Spinal cord (tissue), 10 donors: Measurements from ENCODE around the gene WDR47. TPM values are rescaled to one million over a fixed set of nuclear protein-coding genes. Genes with fewer than 3 reads are reported as not detected.

Experiments
- DNase-seq, 6 donors: peaks; one replicate each; pipeline versions ENCODE4 v3.0.0 to v3.0.0-alpha.2; 2013 to 2015; ENCODE audit warnings: low spot score in 6 of 6, low read depth in 4 of 6
- H3K27ac ChIP-seq: one replicate; pipeline ENCODE4 v1.5.1; 2013; ENCODE audit warnings: low read depth, low read length, control low read depth
- H3K27me3 ChIP-seq: one replicate; pipeline ENCODE4 v1.6.1; 2013; ENCODE audit warnings: low read length; ENCODE audit not compliant: control insufficient read depth, insufficient read depth
- H3K36me3 ChIP-seq: one replicate; pipeline ENCODE4 v1.6.1; 2013; ENCODE audit warnings: low read length; ENCODE audit not compliant: control insufficient read depth, insufficient read depth
- H3K4me1 ChIP-seq: one replicate; pipeline ENCODE4 v1.6.1; 2013; ENCODE audit warnings: low read length; ENCODE audit not compliant: control insufficient read depth, insufficient read depth
- H3K4me3 ChIP-seq: one replicate; pipeline ENCODE4 v1.5.1; 2013; ENCODE audit warnings: low read depth, low read length, control low read depth
- H3K9me3 ChIP-seq: one replicate; pipeline ENCODE4 v1.6.1; 2013; ENCODE audit warnings: low read length; ENCODE audit not compliant: control insufficient read depth, insufficient read depth
- WGBS: methylation state at CpG from one replicate; pipeline ENCODE4 v1.1.5; 2013; ENCODE audit warnings: missing lambda C conversion rate; ENCODE audit not compliant: insufficient coverage; 5-methylcytosine and 5-hydroxymethylcytosine counted together
- long read RNA-seq, 4 donors: transcript quantifications; one replicate each; lab custom pipeline, GENCODE V29; 2026
- polyA plus RNA-seq, 2 donors: library from polyadenylated mRNA; unstranded; fragments of 120-200 nt; gene quantifications; one replicate each; pipeline ENCODE4 v1.2.1, GENCODE V29; 2013; ENCODE audit not compliant: insufficient read length in 2 of 2
- total RNA-seq, 2 donors: library from RNA; depleted of rRNA in 1 of 2; stranded (reverse); fragments of 120-200 nt in 1 of 2; fragments of >200 nt in 1 of 2; gene quantifications; one replicate each; pipeline versions ENCODE4 v1.2.3 to v1.2.4, GENCODE V29; 2013 to 2014
- donor health status: healthy.

The WDR47 gene
- total RNA-seq (10 to 100 TPM; 36.0 to 92.9 TPM), polyA plus RNA-seq (10 to 100 TPM; 61.8 to 77.3 TPM)
- long read RNA-seq, donor 1, full-length matches to known transcripts, result 13 of 53 reads
- long read RNA-seq, donor 1, partial matches to known transcripts, result 40 of 53 reads
- long read RNA-seq, donor 1, other reads (novel, unspliced or antisense), result 0 of 53 reads
- long read RNA-seq, donor 2, full-length matches to known transcripts, result 1 of 27 reads
- long read RNA-seq, donor 2, partial matches to known transcripts, result 26 of 27 reads
- long read RNA-seq, donor 2, other reads (novel, unspliced or antisense), result 0 of 27 reads
- long read RNA-seq, donor 3, partial matches to known transcripts, result 27 of 27 reads
- long read RNA-seq, donor 3, other reads (novel, unspliced or antisense), result 0 of 27 reads
- long read RNA-seq, donor 4, result 0 reads

GRCh38 chr1:109041621-109042468 lies at the start of gene WDR47:
TSS of gene WDR47 (minus strand) at chr1:109042102. CDS start at chr1:109023512, 18,590 bp downstream.
- Histone ChIP-seq H3K27me3 (no peaks in the 10 kb centered on the region), H3K9me3 (no peaks in the 10 kb centered on the region), H3K27ac (peak within 1 kb of the TSS; percentile 91), H3K4me3 (peak within 1 kb of the TSS; percentile 95), H3K36me3 (no peaks in the 10 kb centered on the region), H3K4me1 (peaks cover 7% of the 10 kb centered on the region)
- peak; percentile 75 to 98 (median 90) for DNase-seq
- 0% methylated on average over 80 of the region's 90 CpGs for WGBS

GRCh38 chr1:109091078-109091838 lies 49.4 kb upstream of the WDR47 start:
- no peak for DNase-seq
- H3K4me1 ChIP-seq, result peaks cover 19% of the 10 kb centered on the region
- peaks cover 15% of the 10 kb centered on the region for H3K36me3 ChIP-seq
- H3K9me3 ChIP-seq, result no peaks in the 10 kb centered on the region
- peak overlapping the region; percentile 99 for H3K27ac ChIP-seq
- H3K4me3 ChIP-seq, result peak overlapping the region; percentile 99
- 16% methylated on average over 5 of the region's 13 CpGs for WGBS
- H3K27me3 ChIP-seq, result no peaks in the 10 kb centered on the region

DNA sequence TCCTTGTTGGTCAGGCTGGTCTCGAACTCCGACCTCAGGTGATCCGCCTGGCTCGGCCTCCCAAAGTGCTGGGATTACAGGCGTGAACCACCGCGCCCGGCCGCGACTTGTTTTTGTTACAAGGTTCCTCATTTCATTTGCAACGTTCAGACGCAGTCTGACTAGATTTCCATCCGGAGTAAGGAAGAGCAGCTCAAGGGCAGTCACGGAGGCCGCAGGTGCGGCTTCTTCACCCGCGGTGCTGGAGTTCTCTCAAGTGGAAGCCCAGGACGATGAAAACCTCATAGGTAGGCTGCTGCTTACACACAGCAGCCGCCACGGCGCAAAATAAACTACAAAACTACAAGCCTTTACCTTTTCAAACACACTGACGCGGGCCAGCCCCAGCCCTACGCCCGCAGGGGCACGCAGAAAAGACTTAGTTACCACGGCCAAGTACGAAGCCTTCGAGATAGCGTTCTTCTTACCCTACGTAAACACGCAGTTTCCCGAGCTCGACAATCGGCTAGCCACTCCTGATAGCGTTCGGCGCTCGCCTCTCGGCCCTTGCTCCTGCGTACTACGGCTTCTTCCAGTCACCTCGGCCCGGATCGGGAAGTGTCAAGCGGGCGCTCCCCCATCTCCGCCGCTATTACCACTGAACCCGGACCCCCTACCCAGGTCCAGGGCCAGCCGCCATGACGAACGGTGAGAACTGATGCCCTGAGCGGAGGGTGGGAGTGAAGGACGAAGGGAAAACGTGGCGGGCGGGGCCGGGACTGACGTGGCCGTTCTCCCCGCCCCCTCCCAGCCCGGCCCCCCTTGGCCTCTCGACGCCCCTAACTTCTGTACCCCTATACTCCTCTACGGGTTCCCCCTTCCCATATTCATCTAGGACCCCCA lies 48.5 kb upstream of the WDR47 start, which contains the start of gene TMEM167B:
Gene TMEM167B, plus strand, starts transcription at position 569 of the 882 bp plus-strand sequence. Its CDS starts 109 bp downstream, at position 678.
- H3K4me3 ChIP-seq, result peak within 1 kb of the TSS; percentile 99
- H3K36me3 ChIP-seq, result peaks cover 15% of the 10 kb centered on the region
- peak within 1 kb of the TSS; percentile 99 for H3K27ac ChIP-seq
- DNase-seq, result peak in 5 of 6 donors; percentile 86 to 98 (median 88)
- WGBS, result 12% methylated on average over 51 of the region's 67 CpGs
- no peaks in the 10 kb centered on the region for H3K9me3 ChIP-seq
- H3K4me1 ChIP-seq, result peaks cover 19% of the 10 kb centered on the region
- H3K27me3 ChIP-seq, result no peaks in the 10 kb centered on the region

DNA sequence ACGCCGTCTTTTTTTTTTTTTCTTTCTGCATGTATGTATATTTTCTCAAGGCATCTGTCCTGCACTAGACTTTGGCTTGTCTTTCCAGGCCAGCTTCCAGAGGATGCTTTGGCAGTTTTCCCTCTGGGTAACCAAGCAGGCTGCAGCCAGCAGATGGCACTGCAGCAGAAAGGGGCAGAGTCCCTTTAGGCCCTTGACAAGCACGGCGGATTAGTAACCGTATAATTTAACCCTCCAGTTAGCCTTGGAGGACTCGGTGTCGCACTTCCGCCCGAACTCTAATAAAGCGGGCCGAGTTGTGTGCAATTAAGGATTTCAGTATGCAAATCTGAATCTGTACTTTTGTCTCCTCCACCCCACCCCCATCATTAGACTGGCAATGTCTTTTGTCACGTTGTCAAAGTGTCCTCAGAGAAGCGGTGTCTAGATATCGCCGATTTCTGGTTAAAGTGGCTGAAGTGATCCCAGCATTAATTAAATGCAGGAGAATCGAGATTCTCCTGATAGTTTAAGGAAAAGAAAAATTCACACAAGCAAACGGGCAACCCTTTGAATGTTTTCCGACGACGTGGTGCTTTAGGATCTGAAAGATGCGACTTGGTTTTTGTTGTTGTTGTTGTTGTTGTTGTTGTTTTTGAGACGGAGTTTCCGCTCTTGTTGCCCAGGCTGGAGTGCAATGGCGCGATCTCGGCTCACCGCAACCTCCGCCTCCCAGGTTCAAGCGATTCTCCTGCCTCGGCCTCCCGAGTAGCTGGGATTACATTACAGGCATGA lies 47.5 kb upstream of the WDR47 start:
- H3K27me3 ChIP-seq, result no peaks in the 10 kb centered on the region
- WGBS, result 75% methylated on average over 19 of the region's 31 CpGs
- DNase-seq, result peak in 3 of 6 donors; percentile 58 to 98 (median 90)
- H3K36me3 ChIP-seq, result peaks cover 14% of the 10 kb centered on the region
- H3K9me3 ChIP-seq, result no peaks in the 10 kb centered on the region
- peak overlapping the region; percentile 99 for H3K4me3 ChIP-seq
- H3K27ac ChIP-seq, result peak overlapping the region; percentile 99
- H3K4me1 ChIP-seq, result peaks cover 27% of the 10 kb centered on the region

DNA sequence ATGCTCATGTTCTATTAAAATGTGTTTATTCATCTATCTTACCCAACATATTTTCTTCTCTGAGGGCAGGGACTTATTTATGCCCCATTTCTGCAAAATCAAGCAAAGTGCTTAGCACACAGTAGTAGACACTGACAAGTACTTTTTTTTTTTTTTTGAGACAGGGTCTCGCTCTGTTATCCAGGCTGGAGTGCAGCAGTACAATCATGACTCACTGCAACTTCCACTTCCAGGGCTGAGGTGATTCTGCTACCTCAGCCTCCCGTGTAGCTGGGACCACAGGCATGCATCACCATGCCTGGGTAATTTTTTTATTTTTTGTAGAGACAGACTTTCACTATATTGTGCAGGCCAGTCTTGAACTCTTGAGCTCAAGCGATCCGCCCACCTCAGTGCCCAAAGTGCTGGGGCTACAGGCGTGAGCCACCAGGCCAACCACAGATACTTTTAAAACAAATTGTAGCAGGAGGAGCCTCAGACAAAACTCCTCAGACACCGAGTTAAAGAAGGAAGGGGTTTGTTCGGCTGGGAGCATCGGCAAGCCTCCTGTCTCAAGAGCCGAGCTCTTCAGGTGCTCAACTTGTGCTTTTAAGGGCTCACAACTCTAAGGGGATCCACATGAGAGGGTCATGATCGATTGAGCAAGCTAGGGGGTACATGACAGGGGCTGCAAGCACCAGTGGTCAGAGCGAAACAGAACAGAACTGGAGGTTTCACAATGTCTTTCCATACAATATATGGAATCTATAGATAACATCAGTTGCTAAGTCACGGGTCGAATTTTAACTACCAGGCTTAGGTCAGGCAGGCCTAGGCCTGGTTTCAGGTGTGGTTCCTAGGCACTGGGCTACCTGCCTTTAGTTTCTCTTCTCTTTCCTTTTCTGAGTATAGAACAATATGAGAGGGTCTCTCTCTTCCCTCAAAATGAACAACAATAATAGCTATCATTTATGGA lies 42.9 kb upstream of the WDR47 start:
- Histone ChIP-seq H3K36me3 (no peaks in the 10 kb centered on the region), H3K4me1 (peaks cover 28% of the 10 kb centered on the region), H3K27ac (peak overlapping the region; percentile 91), H3K9me3 (no peaks in the 10 kb centered on the region), H3K4me3 (no peak overlapping the region), H3K27me3 (no peaks in the 10 kb centered on the region)
- DNase-seq, result no peak
- 62% methylated on average over 9 of the region's 13 CpGs for WGBS

GRCh38 chr1:109083923-109084322 lies 42.0 kb upstream of the WDR47 start:
- Histone ChIP-seq H3K4me3 (no peak overlapping the region), H3K4me1 (peaks cover 19% of the 10 kb centered on the region), H3K36me3 (no peaks in the 10 kb centered on the region), H3K27ac (peak overlapping the region; percentile 91), H3K27me3 (no peaks in the 10 kb centered on the region), H3K9me3 (no peaks in the 10 kb centered on the region)
- peak in 5 of 6 donors; percentile 64 to 94 (median 77) for DNase-seq
- WGBS, result no CpG with 5 or more reads among the region's 1 CpG

DNA sequence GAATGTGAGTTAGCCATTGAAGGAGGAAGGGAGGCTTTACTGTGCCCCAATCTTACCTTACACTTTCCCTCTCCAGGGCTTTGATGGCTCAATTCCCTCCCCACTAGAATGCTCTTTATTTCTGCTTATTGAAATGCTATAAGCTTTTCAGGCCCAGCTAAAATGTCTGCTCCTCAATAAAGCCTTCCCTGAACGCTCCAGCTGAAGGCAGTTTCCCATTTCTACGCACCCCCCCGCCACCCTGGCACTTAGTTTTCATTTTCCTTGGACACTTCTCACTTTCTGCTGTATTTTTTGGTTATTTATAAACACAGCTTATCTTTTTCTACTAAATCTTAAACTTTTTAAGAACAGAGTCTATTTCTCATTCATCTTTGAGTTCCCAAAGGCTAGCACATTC lies 41.6 kb upstream of the WDR47 start:
- H3K9me3 ChIP-seq, result no peaks in the 10 kb centered on the region
- WGBS, result 17% methylated on average over 1 of the region's 3 CpGs
- peak in 4 of 6 donors; percentile 24 to 77 (median 53) for DNase-seq
- peaks cover 15% of the 10 kb centered on the region for H3K4me1 ChIP-seq
- H3K27me3 ChIP-seq, result no peaks in the 10 kb centered on the region
- H3K27ac ChIP-seq, result peak overlapping the region; percentile 91
- H3K4me3 ChIP-seq, result no peak overlapping the region
- H3K36me3 ChIP-seq, result no peaks in the 10 kb centered on the region
